ENCODE measurements around the gene NPTXR. TPM values are rescaled to one million over a fixed set of nuclear protein-coding genes. Genes with fewer than 3 reads are reported as not detected.

NPTXR gene
- total and polyA plus RNA-seq, 10 of the 15 experiments (the other 5 are each of a cell fraction or from before 2014, with no cell fraction given): 0.02 to 0.38 (median 0.07) TPM; not detected in 2

GRCh38 chr22:38852522-38852921 is 8.7 kb upstream of the NPTXR start:
- no TSS peak for BruUV-seq (replicated peaks)
- Histone ChIP-seq H3K9ac (ENCODE audit: control insufficient read depth, insufficient read depth, low read length) (no peak overlapping the region), H3K27me3 (replicated peaks in 1 of 2; ENCODE audit: control insufficient read depth in 2 of 2, insufficient read depth in 2 of 2, low read length in 1 of 2) (peaks cover 0 to 4% of the 10 kb centered on the region in 2 experiments; a peak in 3 of 4 replicates), H3K4me3 (no peak overlapping the region), H3K4me2 (ENCODE audit: control insufficient read depth, insufficient read depth) (no peak overlapping the region), H3K9me3 (replicated peaks; ENCODE audit: control insufficient read depth, insufficient read depth, low read length) (no peaks in the 10 kb centered on the region), H3K4me1 (ENCODE audit: control insufficient read depth, insufficient read depth, low read length) (no peaks in the 10 kb centered on the region), H3K27ac (ENCODE audit: control insufficient read depth, insufficient read depth) (no peak overlapping the region), H3K36me3 (ENCODE audit: control insufficient read depth in 2 of 2, insufficient read depth in 2 of 2, low read length in 1 of 2) (no peaks in the 10 kb centered on the region), H4K20me1 (ENCODE audit: control insufficient read depth, insufficient read depth) (peaks cover 4% of the 10 kb centered on the region; the same call in 1 of the 2 replicates), H2AFZ (ENCODE audit: control insufficient read depth, low read depth, low read length) (no peak overlapping the region), H3K79me2 (ENCODE audit: control insufficient read depth, insufficient read depth, low read length) (no peaks in the 10 kb centered on the region)
- CTCF ChIA-PET: interaction anchor here (1.7 kb wide), 1 partner anchor 16 kb away, joined by 7 read pairs; no protein-coding TSS in a partner anchor
- intact Hi-C loops (cut with micrococcal nuclease; ENCODE audit: unreplicated experiment): no loop called here
- TF ChIP-seq ZSCAN29 (IDR thresholded peaks at IDR 0.05): no peak
- TF ChIP-seq CBX5 (IDR thresholded peaks at IDR 0.05; ENCODE audit: low read depth): no peak
- no peak for TF ChIP-seq CHD4 (IDR thresholded peaks at IDR 0.05)
- TF ChIP-seq MYC (IDR thresholded peaks at IDR 0.05; ENCODE audit: insufficient read depth, insufficient read length, insufficient replicate concordance, low read length, severe bottlenecking): no peak
- no peak for TF ChIP-seq PAX8 (IDR thresholded peaks at IDR 0.05)
- no peak for TF ChIP-seq FOXM1 (IDR thresholded peaks at IDR 0.05; ENCODE audit: low read depth, low read length)
- no peak for TF ChIP-seq SIN3A (IDR thresholded peaks at IDR 0.05; ENCODE audit: low read depth, low read length)
- TF ChIP-seq, protein P1, sequence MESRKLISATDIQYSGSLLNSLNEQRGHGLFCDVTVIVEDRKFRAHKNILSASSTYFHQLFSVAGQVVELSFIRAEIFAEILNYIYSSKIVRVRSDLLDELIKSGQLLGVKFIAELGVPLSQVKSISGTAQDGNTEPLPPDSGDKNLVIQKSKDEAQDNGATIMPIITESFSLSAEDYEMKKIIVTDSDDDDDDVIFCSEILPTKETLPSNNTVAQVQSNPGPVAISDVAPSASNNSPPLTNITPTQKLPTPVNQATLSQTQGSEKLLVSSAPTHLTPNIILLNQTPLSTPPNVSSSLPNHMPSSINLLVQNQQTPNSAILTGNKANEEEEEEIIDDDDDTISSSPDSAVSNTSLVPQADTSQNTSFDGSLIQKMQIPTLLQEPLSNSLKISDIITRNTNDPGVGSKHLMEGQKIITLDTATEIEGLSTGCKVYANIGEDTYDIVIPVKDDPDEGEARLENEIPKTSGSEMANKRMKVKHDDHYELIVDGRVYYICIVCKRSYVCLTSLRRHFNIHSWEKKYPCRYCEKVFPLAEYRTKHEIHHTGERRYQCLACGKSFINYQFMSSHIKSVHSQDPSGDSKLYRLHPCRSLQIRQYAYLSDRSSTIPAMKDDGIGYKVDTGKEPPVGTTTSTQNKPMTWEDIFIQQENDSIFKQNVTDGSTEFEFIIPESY (IDR thresholded peaks at IDR 0.05): no peak
- no peak for TF ChIP-seq SMC3 (IDR thresholded peaks at IDR 0.05; ENCODE audit: borderline replicate concordance, low read length)
- no peak for TF ChIP-seq RBBP5 (conservative IDR thresholded peaks at IDR 0.05)
- TF ChIP-seq FOXK2 (IDR thresholded peaks at IDR 0.05): no peak
- no peak for TF ChIP-seq JUNB (IDR thresholded peaks at IDR 0.05)
- no peak for TF ChIP-seq USF1 (IDR thresholded peaks at IDR 0.05; ENCODE audit: borderline replicate concordance, extremely low read length, insufficient read depth, low read depth, low read length)
- no peak for TF ChIP-seq ZZZ3 (IDR thresholded peaks at IDR 0.05; ENCODE audit: control insufficient read depth, insufficient read length, low read depth)
- TF ChIP-seq NFIC (IDR thresholded peaks at IDR 0.05; ENCODE audit: low read depth, low read length): no peak
- TF ChIP-seq RAD51 (IDR thresholded peaks at IDR 0.05): no peak
- no peak for TF ChIP-seq IKZF2 (IDR thresholded peaks at IDR 0.05)
- TF ChIP-seq RFX5 (IDR thresholded peaks at IDR 0.05; ENCODE audit: low read depth, low read length): no peak
- TF ChIP-seq HCFC1 (IDR thresholded peaks at IDR 0.05; ENCODE audit: low read length): no peak
- no peak for ATAC-seq
- WGBS (ENCODE audit: insufficient coverage, insufficient replicate concordance, low lambda C conversion rate, missing lambda C conversion rate): 0% methylated on average over 1 of the region's 1 CpG
- no peak for FAIRE-seq
- RAD21 ChIA-PET (ENCODE audit: unreplicated experiment): no interaction called here
- in situ Hi-C loops (cut with MboI): no loop called here
- no peak for DNase-seq (ENCODE audit: low read depth, low spot score)
- SMC1A ChIA-PET (ENCODE audit: uncharacterized antibody, unreplicated experiment): interaction anchor here (1.6 kb wide), 1 partner anchor 51 kb away, joined by 3 read pairs; no protein-coding TSS in a partner anchor
- POLR2A ChIA-PET: interaction anchor here (0.6 kb wide), 1 partner anchor 149 kb away, joined by 6 read pairs; no protein-coding TSS in a partner anchor

All from GM12878 (cell line).